Stomach (tissue), 9 donors: ENCODE results near the gene ABCF2. TPM values are rescaled to one million over a fixed set of nuclear protein-coding genes. Genes with fewer than 3 reads are reported as not detected.

Source experiments
- DNase-seq, 2 donors: peaks; one replicate each; pipeline versions ENCODE4 v3.0.0 to v3.0.0-alpha.2; 2013 to 2019
- H3K27ac ChIP-seq, 5 donors: fragments of 200-600 bp in 4 of 5; sonication (generic) in 4 of 5; one replicate each; pipeline ENCODE4 v1.5.1; 2013 to 2019; ENCODE audit warnings: mild to moderate bottlenecking in 1 of 5, moderate library complexity in 1 of 5
- H3K27me3 ChIP-seq, 3 donors: fragments of 200-600 bp; sonication (generic); one replicate each; pipeline ENCODE4 v1.5.1; 2017 to 2019; ENCODE audit warnings: mixed run types in 1 of 3
- H3K36me3 ChIP-seq, 4 donors: fragments of 200-600 bp; sonication (generic); 1 replicate in 3 of 4; 2 replicates in 1 of 4; pipeline ENCODE4 v1.5.1; 2016 to 2019
- H3K4me1 ChIP-seq, 4 donors: fragments of 200-600 bp; sonication (generic); one replicate each; pipeline ENCODE4 v1.5.1; 2016 to 2019
- H3K4me3 ChIP-seq, 4 donors: fragments of 200-600 bp; sonication (generic) in 3 of 4; one replicate each; pipeline ENCODE4 v1.5.1; 2016 to 2019; ENCODE audit warnings: mild to moderate bottlenecking in 1 of 4
- H3K9me3 ChIP-seq, 4 donors: fragments of 200-600 bp; sonication (generic); one replicate each; pipeline ENCODE4 v1.5.1; 2016 to 2019
- CTCF ChIP-seq, 7 experiments: fragments of 450-650 bp in 4 of 7; fragments of 200-600 bp in 3 of 7; sonication (generic) in 3 of 7; IDR thresholded peaks; one replicate each; pipeline ENCODE4 v1.5.1; 2016 to 2019; ENCODE audit warnings: antibody characterized with exemption in 7 of 7, control low read depth in 2 of 7, mild to moderate bottlenecking in 1 of 7
- EP300 ChIP-seq: sonication (generic); formaldehyde crosslinking; IDR thresholded peaks from one replicate; pipeline ENCODE4 v1.6.1; 2017; ENCODE audit warnings: antibody characterized with exemption
- POLR2A ChIP-seq, 4 donors: fragments of 450-650 bp; IDR thresholded peaks; one replicate each; pipeline ENCODE4 v1.6.1; 2016; ENCODE audit warnings: antibody characterized with exemption in 4 of 4, control low read depth in 2 of 4, mild to moderate bottlenecking in 1 of 4, moderate library complexity in 1 of 4
- POLR2AphosphoS5 ChIP-seq, 3 donors: sonication (generic); formaldehyde crosslinking; IDR thresholded peaks; one replicate each; pipeline ENCODE4 v1.6.1; 2016; ENCODE audit warnings: antibody characterized with exemption in 3 of 3
- WGBS, 5 donors: extraction: QIAGEN DNeasy Blood & Tissue Kit in 3 of 5; methylation state at CpG; one replicate each; pipeline versions ENCODE4 v1.1.5 to v1.1.7; 2013 to 2018; 5-methylcytosine and 5-hydroxymethylcytosine counted together
- intact Hi-C: fragments of 100-400 bp; cut with DNase I; formaldehyde crosslinking; loops from one replicate; pipeline ENCODE4 v1.15.1; 2023; ENCODE audit warnings: low total_unique reads
- polyA plus RNA-seq, 3 donors: library from polyadenylated mRNA; stranded (reverse); fragments of 200-250 nt; gene quantifications; one replicate each; pipeline ENCODE4 v1.2.3, GENCODE V29; 2013
- total RNA-seq, 5 donors: library from RNA; depleted of rRNA; stranded (reverse); fragments of >200 nt; gene quantifications; one replicate each; pipeline versions ENCODE4 v1.1.0 to v1.2.3, GENCODE V29; 2014 to 2016
- donor health status: healthy with polysubstance abuse.
- donor health status: Bipolar disorder and iron deficiency.
- donor health status: healthy.

The ABCF2 gene
- total and polyA plus RNA-seq, 8 donors = 5.2 to 28.0 (median 15.2) TPM

- H3K4me1 ChIP-seq = no peaks in the 10 kb centered on the region
- H3K27me3 ChIP-seq = peaks cover 0 to 42% (median 21%) of the 10 kb centered on the region in 3 donors
- DNase-seq = no peak
- no peak overlapping the region for H3K4me3 ChIP-seq
- no peaks in the 10 kb centered on the region for H3K9me3 ChIP-seq
- TF ChIP-seq POLR2AphosphoS5 (IDR thresholded peaks at IDR 0.05) (no peak), CTCF (IDR thresholded peaks at IDR 0.05) (no peak), EP300 (no peak), POLR2A (IDR thresholded peaks at IDR 0.05) (no peak)
- peaks cover 0 to 2% (median 0%) of the 10 kb centered on the region in 4 donors for H3K36me3 ChIP-seq
- H3K27ac ChIP-seq = no peak overlapping the region
- WGBS, 5 donors = 47 to 70% (median 49%) methylated on average over 8 to 9 of the region's 9 CpGs
- intact Hi-C loops = no loop called here
Observed at GRCh38 chr7:151206914-151207313, 20.1 kb downstream of the ABCF2 start.

DNA sequence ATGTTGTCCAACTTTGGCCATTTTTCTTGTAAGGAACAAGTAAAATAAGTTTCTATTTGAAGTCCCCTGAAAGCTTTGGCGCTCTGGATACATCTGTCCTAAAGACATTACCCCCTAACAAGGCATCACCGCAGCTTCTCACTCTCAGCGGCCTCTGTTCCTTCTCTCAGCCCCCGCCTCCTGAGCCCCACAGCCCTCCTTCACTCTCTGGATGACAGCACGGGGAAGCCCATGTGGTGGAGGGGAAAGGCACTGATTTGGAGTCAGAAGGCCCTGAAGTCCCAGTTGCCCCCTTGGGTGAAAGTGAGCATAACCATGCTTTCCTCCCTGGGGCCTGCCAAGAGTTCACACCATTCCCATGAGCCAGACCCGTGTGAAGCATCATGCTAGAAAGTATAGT is 21.3 kb downstream of the ABCF2 start:
- TF ChIP-seq POLR2A (IDR thresholded peaks at IDR 0.05) (no peak), CTCF (IDR thresholded peaks at IDR 0.05) (no peak), POLR2AphosphoS5 (IDR thresholded peaks at IDR 0.05) (no peak), EP300 (no peak)
- H3K36me3 ChIP-seq = no peaks in the 10 kb centered on the region
- no peaks in the 10 kb centered on the region for H3K9me3 ChIP-seq
- H3K4me1 ChIP-seq = no peaks in the 10 kb centered on the region
- H3K27me3 ChIP-seq = peaks cover 0 to 42% (median 21%) of the 10 kb centered on the region in 3 donors
- DNase-seq = no peak
- no peak overlapping the region for H3K4me3 ChIP-seq
- H3K27ac ChIP-seq = no peak overlapping the region
- intact Hi-C loops = no loop called here
- WGBS, 5 donors = 55 to 72% (median 72%) methylated on average over 6 of the region's 6 CpGs

DNA sequence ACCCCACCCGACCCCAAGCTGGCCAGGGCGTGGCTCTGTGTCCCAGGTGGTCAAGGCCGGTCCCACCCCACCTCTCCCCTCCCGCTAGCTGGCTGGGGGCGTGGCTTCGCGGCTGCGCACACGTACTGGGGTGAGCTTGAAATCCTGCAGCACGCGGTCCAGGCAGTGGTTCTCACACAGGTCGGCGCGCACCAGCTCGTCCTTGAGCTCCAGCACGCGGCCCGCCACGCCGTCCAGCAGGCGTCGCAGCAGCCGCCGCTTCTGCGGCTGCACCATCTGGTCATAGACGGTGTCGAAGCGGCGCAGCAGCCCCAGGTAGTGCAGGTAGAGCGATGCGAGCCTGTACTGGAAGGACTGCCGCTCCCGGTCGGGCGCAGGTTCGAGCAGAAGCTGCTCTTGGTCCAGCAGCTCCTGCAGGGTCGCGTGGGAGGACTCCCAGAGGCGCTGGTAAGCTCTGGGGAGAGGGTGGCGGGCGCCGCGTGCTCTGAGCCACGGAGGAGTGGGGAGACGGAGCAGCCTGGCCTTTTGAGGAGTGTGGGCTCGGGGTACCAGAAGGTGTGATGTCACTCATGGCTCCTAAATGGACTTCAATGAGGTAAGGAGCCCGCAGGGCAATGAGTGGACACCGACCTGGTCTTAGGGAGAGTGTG is 22.5 kb downstream of the ABCF2 start:
- H3K27me3 ChIP-seq = peaks cover 0 to 50% (median 21%) of the 10 kb centered on the region in 3 donors
- H3K27ac ChIP-seq = no peak overlapping the region
- WGBS, 5 donors = 63 to 74% (median 66%) methylated on average over 29 to 48 of the region's 48 CpGs
- no peak for DNase-seq
- intact Hi-C loops = no loop called here
- H3K9me3 ChIP-seq = no peaks in the 10 kb centered on the region
- H3K4me3 ChIP-seq = no peak overlapping the region
- peaks cover 0 to 5% (median 2%) of the 10 kb centered on the region in 4 donors for H3K4me1 ChIP-seq
- no peaks in the 10 kb centered on the region for H3K36me3 ChIP-seq
- TF ChIP-seq POLR2AphosphoS5 (IDR thresholded peaks at IDR 0.05) = no peak
- TF ChIP-seq EP300 = no peak
- TF ChIP-seq CTCF (IDR thresholded peaks at IDR 0.05) = no peak
- TF ChIP-seq POLR2A (IDR thresholded peaks at IDR 0.05) = no peak

DNA sequence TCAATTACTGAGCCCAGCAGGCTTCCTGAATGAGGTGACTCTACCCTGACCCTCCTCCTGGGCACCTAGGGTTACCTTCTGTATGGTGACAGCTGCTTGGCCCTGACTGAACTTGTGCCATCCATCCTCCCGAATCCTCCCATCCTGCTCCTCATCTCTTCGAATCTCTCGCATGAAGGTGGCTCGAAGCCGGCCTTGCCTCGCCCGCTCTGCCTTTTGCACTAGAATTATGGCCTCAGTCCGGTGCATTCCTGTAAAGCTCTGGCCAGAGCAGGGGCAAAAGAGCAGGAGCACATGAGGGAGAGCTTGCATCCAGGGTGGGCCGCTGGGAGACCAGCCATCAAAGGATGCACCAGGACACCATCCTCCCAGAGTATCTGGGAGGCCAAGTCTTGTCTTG is 24.2 kb downstream of the ABCF2 start:
- DNase-seq = no peak
- Histone ChIP-seq H3K27ac (no peak overlapping the region), H3K27me3 (peaks cover 0 to 51% (median 21%) of the 10 kb centered on the region in 3 donors), H3K9me3 (no peaks in the 10 kb centered on the region), H3K4me1 (peaks cover 0 to 11% (median 5%) of the 10 kb centered on the region in 4 donors), H3K36me3 (no peaks in the 10 kb centered on the region), H3K4me3 (no peak overlapping the region)
- WGBS, 5 donors = 93 to 98% (median 94%) methylated on average over 9 of the region's 9 CpGs
- intact Hi-C loops = no loop called here
- TF ChIP-seq EP300 = no peak
- no peak for TF ChIP-seq POLR2AphosphoS5 (IDR thresholded peaks at IDR 0.05)
- TF ChIP-seq CTCF (IDR thresholded peaks at IDR 0.05) = no peak
- TF ChIP-seq POLR2A (IDR thresholded peaks at IDR 0.05) = no peak
